ENCODE measurements around the gene CNOT3. TPM values are rescaled to one million over a fixed set of nuclear protein-coding genes. Genes with fewer than 3 reads are reported as not detected.
A peak's percentile ranks its signal among the peaks of the same experiment; 100 is the strongest.

Gene CNOT3
- total and polyA plus RNA-seq, 9 of the 15 experiments (the other 6 are each of a cell fraction or from before 2014, with no cell fraction given): 0.27 to 60.4 (median 9.9) TPM

DNA sequence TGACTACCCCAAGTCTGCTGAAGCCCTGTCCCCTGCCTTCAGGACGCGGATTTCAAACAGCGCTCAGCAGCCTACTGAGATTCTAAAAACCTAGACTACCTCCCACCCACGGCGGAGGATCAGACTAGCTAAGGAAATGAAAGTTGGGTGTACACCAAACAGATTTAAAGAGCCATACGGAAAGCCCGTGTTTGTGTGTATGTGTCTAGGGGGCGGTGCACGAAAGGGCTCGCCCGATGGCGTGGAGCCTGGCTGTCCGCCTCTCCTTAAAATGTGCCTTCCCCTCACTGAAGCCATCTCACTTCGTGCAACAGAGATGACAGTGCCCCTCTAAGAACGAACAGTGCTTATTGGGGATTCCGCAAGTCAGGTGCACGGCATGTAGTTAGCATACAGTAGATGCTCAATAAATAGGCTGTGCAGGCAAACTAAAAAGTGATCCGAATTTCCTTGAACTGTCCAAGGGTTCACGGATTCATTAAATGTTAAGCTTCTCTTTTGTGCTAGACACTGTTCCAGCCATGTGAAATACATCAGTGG is 21.3 kb downstream of the CNOT3 start:
- ATAC-seq (no peak), DNase-seq (ENCODE audit: extremely low read depth in 1 of 4, low spot score in 3 of 4) (peak in 1 of 4 experiments; percentile 49), FAIRE-seq (no peak)
- Histone ChIP-seq H3K27ac (ENCODE audit: extremely low read depth, low read depth, low read length) (peak overlapping the region; percentile 93), H3K4me1 (replicated peaks in 1 of 2; ENCODE audit: control insufficient read depth in 2 of 2, insufficient read depth in 2 of 2, low read length in 2 of 2) (peaks cover 21 to 36% of the 10 kb centered on the region in 2 experiments), H3K9ac (ENCODE audit: insufficient read depth in 1 of 2, low read depth in 2 of 2, low read length in 2 of 2) (peak overlapping the region; percentile 78 to 93), H3K4me3 (peak overlapping the region; percentile 65), H3K9me1 (ENCODE audit: control insufficient read depth, insufficient read depth, low read length) (no peaks in the 10 kb centered on the region), H4K20me1 (replicated peaks; ENCODE audit: control insufficient read depth, insufficient read depth, low read length) (no peaks in the 10 kb centered on the region; the same call in 1 of the 2 replicates), H3K4me2 (ENCODE audit: insufficient read depth, low read length) (peak overlapping the region; percentile 95), H3K79me2 (ENCODE audit: control insufficient read depth, insufficient read depth, low read length) (peaks cover 18% of the 10 kb centered on the region; the same call in 2 of the 3 replicates), H3K9me3 (replicated peaks; ENCODE audit: control insufficient read depth, insufficient read depth, low read depth, low read length) (no peaks in the 10 kb centered on the region), H3K36me3 (ENCODE audit: control insufficient read depth, insufficient read depth, low read length) (peaks cover 44% of the 10 kb centered on the region), H2AFZ (ENCODE audit: low read depth, low read length) (peak overlapping the region; percentile 92), H3K27me3 (ENCODE audit: control insufficient read depth in 2 of 2, insufficient read depth in 2 of 2, low read length in 2 of 2) (no peaks in the 10 kb centered on the region)
- ChIA-PET CTCF (ENCODE audit: low intra/inter-chr PET ratio) (no interaction called here), POLR2A (interaction anchor here (0.6 to 3.1 kb wide), 11 partner anchors 8 to 67 kb away, joined by 3 to 18 read pairs (median 4); partner anchors contain the start of genes CNOT3, PRPF31 and TFPT)
- BruUV-seq (replicated peaks): TSS peak; percentile 83
- in situ Hi-C loops (cut with MboI) (no loop called here), intact Hi-C loops (cut with micrococcal nuclease) (loop anchor here (1.0 kb wide), 1 partner anchor 22 kb away; the partner anchor contains the start of gene CNOT3)
- WGBS (ENCODE audit: insufficient coverage, low coverage, missing lambda C conversion rate): 9% methylated on average over 17 of the region's 19 CpGs
- TF ChIP-seq MXI1 (IDR thresholded peaks at IDR 0.05; ENCODE audit: low read depth, low read length) (peak; percentile 51; the same call in 1 of the 2 replicates), RBM39 (optimal IDR thresholded peaks at IDR 0.05; ENCODE audit: low read depth, low read length) (peak; percentile 76), ZNF76 (CRISPR knock-in tag; IDR thresholded peaks at IDR 0.05; ENCODE audit: borderline replicate concordance) (peak; percentile 33; the same call in 1 of the 2 replicates), TEAD2 (tag; IDR thresholded peaks at IDR 0.05) (no peak), ZNF507 (tag; conservative IDR thresholded peaks at IDR 0.05) (no peak), TEAD1 (CRISPR knock-in tag; IDR thresholded peaks at IDR 0.05) (no peak), ZBED1 (IDR thresholded peaks at IDR 0.05) (no peak), BCOR (IDR thresholded peaks at IDR 0.05) (peak; percentile 52; the same call in 1 of the 2 replicates), ZNF589 (CRISPR knock-in tag; IDR thresholded peaks at IDR 0.05; ENCODE audit: low read depth) (0 out of 2 replicates have a peak, but pooled peaks have one; percentile 37), ZNF143 (CRISPR knock-in tag; IDR thresholded peaks at IDR 0.05) (0 out of 2 replicates have a peak, but pooled peaks have one; percentile 10), HSF4 (CRISPR knock-in tag; IDR thresholded peaks at IDR 0.05; ENCODE audit: borderline replicate concordance) (no peak), ZFP36 (IDR thresholded peaks at IDR 0.05; ENCODE audit: low read depth, low read length, partially characterized antibody) (no peak)
- TF ChIP-seq, protein P1, sequence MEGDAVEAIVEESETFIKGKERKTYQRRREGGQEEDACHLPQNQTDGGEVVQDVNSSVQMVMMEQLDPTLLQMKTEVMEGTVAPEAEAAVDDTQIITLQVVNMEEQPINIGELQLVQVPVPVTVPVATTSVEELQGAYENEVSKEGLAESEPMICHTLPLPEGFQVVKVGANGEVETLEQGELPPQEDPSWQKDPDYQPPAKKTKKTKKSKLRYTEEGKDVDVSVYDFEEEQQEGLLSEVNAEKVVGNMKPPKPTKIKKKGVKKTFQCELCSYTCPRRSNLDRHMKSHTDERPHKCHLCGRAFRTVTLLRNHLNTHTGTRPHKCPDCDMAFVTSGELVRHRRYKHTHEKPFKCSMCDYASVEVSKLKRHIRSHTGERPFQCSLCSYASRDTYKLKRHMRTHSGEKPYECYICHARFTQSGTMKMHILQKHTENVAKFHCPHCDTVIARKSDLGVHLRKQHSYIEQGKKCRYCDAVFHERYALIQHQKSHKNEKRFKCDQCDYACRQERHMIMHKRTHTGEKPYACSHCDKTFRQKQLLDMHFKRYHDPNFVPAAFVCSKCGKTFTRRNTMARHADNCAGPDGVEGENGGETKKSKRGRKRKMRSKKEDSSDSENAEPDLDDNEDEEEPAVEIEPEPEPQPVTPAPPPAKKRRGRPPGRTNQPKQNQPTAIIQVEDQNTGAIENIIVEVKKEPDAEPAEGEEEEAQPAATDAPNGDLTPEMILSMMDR (IDR thresholded peaks at IDR 0.05 in 2 of 3, conservative IDR thresholded peaks at IDR 0.05 in 1 of 3; ENCODE audit: insufficient read depth in 2 of 3, low read depth in 1 of 3, low read length in 3 of 3): 0 out of 6 replicates have a peak, but pooled peaks of 1 of the 3 experiments have one; percentile 8
- TF ChIP-seq, protein P2, sequence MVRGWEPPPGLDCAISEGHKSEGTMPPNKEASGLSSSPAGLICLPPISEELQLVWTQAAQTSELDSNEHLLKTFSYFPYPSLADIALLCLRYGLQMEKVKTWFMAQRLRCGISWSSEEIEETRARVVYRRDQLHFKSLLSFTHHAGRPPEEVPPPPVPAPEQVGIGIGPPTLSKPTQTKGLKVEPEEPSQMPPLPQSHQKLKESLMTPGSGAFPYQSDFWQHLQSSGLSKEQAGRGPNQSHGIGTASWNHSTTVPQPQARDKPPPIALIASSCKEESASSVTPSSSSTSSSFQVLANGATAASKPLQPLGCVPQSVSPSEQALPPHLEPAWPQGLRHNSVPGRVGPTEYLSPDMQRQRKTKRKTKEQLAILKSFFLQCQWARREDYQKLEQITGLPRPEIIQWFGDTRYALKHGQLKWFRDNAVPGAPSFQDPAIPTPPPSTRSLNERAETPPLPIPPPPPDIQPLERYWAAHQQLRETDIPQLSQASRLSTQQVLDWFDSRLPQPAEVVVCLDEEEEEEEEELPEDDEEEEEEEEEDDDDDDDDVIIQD (CRISPR knock-in tag; IDR thresholded peaks at IDR 0.05): no peak
- TF ChIP-seq, protein P3, sequence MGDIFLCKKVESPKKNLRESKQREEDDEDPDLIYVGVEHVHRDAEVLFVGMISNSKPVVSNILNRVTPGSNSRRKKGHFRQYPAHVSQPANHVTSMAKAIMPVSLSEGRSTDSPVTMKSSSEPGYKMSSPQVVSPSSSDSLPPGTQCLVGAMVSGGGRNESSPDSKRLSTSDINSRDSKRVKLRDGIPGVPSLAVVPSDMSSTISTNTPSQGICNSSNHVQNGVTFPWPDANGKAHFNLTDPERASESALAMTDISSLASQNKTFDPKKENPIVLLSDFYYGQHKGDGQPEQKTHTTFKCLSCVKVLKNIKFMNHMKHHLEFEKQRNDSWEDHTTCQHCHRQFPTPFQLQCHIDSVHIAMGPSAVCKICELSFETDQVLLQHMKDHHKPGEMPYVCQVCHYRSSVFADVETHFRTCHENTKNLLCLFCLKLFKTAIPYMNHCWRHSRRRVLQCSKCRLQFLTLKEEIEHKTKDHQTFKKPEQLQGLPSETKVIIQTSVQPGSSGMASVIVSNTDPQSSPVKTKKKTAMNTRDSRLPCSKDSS (IDR thresholded peaks at IDR 0.05; ENCODE audit: low read depth, partially characterized antibody): no peak
- TF ChIP-seq, protein P4, sequence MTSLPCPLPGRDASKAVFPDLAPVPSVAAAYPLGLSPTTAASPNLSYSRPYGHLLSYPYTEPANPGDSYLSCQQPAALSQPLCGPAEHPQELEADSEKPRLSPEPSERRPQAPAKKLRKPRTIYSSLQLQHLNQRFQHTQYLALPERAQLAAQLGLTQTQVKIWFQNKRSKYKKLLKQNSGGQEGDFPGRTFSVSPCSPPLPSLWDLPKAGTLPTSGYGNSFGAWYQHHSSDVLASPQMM (CRISPR knock-in tag; IDR thresholded peaks at IDR 0.05): no peak

Data from K562 (cell line).